Measurements from ENCODE around the gene OR2T3. TPM values are rescaled to one million over a fixed set of nuclear protein-coding genes. Genes with fewer than 3 reads are reported as not detected.
"Not testable (repeated sequence)": the region's sequence is repeated elsewhere in the genome, so short reads cannot be mapped to it uniquely, and the experiment has no call there.

OR2T3 gene
- total RNA-seq, 4 donors from 2014 or later = not detected

DNA sequence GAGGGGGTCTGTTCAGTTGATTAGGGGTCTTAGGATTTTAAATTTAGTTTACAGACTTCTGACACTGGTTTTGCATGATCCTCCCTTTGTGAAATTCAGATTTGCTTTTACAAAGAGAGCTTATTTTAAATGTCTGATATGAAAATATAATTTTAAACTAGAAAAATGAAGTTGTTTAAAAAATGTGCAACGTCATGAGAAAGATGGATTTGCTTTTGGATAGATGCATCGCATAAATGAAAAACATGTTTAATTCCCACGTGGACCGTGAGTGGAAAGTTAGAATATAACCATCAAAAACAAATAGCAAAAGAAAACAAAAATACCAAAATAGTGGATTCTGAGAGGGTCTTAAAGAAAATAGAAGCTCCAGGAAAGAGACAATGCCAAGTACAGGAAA, 2.0 kb upstream of the OR2T3 start:
- no peak for DNase-seq
- WGBS, 2 donors (ENCODE audit: low coverage in 1 of 2) = 82 to 88% methylated on average over 4 of the region's 4 CpGs
- Histone ChIP-seq H3K4me3 (no peak overlapping the region), H3K36me3 (no peaks in the 10 kb centered on the region), H3K27me3 (no peaks in the 10 kb centered on the region), H3K4me1 (no peaks in the 10 kb centered on the region), H3K27ac (no peak overlapping the region), H3K9me3 (no peaks in the 10 kb centered on the region)
- TF ChIP-seq POLR2A (IDR thresholded peaks at IDR 0.05) (no peak), POLR2AphosphoS5 (IDR thresholded peaks at IDR 0.05) (no peak), CTCF (IDR thresholded peaks at IDR 0.05) (no peak), EP300 (IDR thresholded peaks at IDR 0.05; ENCODE audit: low read depth) (no peak)
- intact Hi-C loops (cut with DNase I; ENCODE audit: low total_unique reads) = no loop called here
- in situ Hi-C loops (cut with MboI; ENCODE audit: low pct_ligation_motif_present in 1 of 4, low pct_unique_long_range_greater_than_20kb in 1 of 4, low sequenced_read_pairs in 3 of 4) = no loop called here

GRCh38 chr1:248472111-248472510, 1.0 kb upstream of the OR2T3 start:
- H3K36me3 ChIP-seq; H3K4me1 ChIP-seq; intact Hi-C loops (cut with DNase I; ENCODE audit: low total_unique reads); H3K4me3 ChIP-seq; H3K27me3 ChIP-seq; DNase-seq; H3K27ac ChIP-seq; H3K9me3 ChIP-seq; in situ Hi-C loops (cut with MboI; ENCODE audit: low pct_ligation_motif_present in 1 of 4, low pct_unique_long_range_greater_than_20kb in 1 of 4, low sequenced_read_pairs in 3 of 4): not testable (repeated sequence)
- WGBS, 2 donors (ENCODE audit: low coverage in 1 of 2) = 55 to 58% methylated on average over 2 of the region's 2 CpGs

DNA sequence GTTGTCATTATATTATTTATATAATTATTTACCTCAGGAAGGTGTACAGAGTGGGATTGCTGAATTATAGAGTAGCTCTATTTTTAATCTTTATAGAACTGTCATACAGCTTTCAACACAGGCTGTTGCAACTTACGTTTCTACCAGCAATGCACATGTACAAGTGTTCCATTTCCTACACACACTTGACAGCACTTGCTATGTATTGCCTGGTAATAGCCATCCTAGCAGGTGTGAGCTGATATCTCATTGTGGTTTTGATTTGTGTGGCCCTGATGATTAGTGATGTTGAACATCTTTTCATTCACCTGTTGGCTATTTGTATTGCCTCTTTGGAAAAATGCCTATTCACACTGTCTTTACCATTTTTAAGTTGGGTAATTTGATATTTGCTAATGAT, 2.5 kb downstream of the OR2T3 start:
- in situ Hi-C loops (cut with MboI; ENCODE audit: low pct_ligation_motif_present in 1 of 4, low pct_unique_long_range_greater_than_20kb in 1 of 4, low sequenced_read_pairs in 3 of 4); H3K4me3 ChIP-seq; H3K27ac ChIP-seq; intact Hi-C loops (cut with DNase I; ENCODE audit: low total_unique reads); H3K9me3 ChIP-seq; H3K27me3 ChIP-seq; DNase-seq; H3K4me1 ChIP-seq; H3K36me3 ChIP-seq: not testable (repeated sequence)
- WGBS, 2 donors (ENCODE audit: low coverage in 1 of 2) = no CpG with 5 or more reads among the region's 1 CpG

DNA sequence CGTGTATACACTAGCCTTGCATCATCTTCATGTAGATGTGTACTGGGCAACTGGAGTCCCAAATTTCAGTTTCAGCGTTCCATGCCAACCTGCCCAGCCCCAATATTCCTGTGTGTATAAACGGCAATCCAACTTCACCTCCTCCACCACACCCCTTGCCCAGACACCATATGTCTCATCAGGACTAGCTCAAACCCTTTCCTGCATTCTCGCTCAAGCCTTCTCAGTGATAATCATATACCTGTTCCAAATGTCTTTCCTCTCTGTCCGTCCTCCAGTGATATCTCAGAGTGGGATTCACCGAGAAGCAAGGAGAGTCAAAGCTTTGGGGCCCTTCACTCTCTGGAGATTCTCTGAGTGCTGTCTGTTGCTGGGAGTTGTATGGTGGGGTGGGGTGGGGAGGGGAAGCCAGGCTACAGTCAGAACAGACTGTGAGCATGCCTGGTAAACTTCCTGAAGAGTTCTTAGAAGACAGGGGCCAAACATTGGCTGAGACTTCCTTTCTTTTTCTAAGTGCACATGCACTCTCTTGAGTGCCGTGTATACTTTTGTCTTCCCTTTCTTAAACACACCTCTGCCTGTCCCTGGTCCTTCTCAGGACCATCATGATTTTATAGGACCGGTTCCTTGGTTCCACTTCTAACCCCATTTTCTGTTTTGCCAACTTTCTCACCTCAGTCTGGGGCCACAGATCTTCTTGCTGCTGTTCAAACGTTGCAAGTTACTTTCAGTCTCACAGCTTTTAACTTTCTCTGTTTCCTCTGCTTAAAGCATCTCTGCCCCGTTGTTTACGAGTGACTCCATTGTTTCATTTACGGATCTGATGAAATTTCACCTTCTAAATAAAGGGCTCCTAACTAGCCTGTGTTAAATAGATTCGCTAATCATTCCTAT, 8.8 kb downstream of the OR2T3 start:
- H3K27ac ChIP-seq; H3K9me3 ChIP-seq; H3K27me3 ChIP-seq; H3K4me1 ChIP-seq; DNase-seq; H3K4me3 ChIP-seq; intact Hi-C loops (cut with DNase I; ENCODE audit: low total_unique reads); in situ Hi-C loops (cut with MboI; ENCODE audit: low pct_ligation_motif_present in 1 of 4, low pct_unique_long_range_greater_than_20kb in 1 of 4, low sequenced_read_pairs in 3 of 4); H3K36me3 ChIP-seq: not testable (repeated sequence)
- 36 to 67% methylated on average over 5 to 13 of the region's 13 CpGs for WGBS, 2 donors (ENCODE audit: low coverage in 1 of 2)

DNA sequence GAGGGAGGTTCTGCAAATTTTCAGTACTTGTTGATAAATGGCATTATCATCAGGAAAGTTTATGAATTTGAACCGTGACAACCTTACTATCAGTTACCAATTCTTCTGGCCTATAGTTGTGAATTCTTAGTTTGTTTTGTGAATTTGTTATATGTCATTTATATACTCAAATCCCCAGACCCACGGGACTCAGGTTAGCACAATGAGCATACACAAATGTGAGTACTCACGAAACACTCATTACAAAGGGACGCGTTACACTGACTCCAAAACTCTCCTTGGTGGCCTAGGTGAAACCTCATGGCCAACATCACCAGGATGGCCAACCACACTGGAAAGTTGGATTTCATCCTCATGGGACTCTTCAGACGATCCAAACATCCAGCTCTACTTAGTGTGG, 15.1 kb downstream of the OR2T3 start, which contains the start of gene OR2T5:
TSS of gene OR2T5 (plus strand) at position 301 of the 400 bp plus-strand sequence. CDS start at position 301, 0 bp downstream.
- DNase-seq; in situ Hi-C loops (cut with MboI; ENCODE audit: low pct_ligation_motif_present in 1 of 4, low pct_unique_long_range_greater_than_20kb in 1 of 4, low sequenced_read_pairs in 3 of 4); intact Hi-C loops (cut with DNase I; ENCODE audit: low total_unique reads); H3K36me3 ChIP-seq; H3K27me3 ChIP-seq; H3K27ac ChIP-seq; H3K4me3 ChIP-seq; H3K4me1 ChIP-seq; H3K9me3 ChIP-seq: not testable (repeated sequence)
- WGBS, 2 donors (ENCODE audit: low coverage in 1 of 2) = 95% methylated on average over 4 of the region's 6 CpGs; no CpG with 5 or more reads in 1 of the 2 donors

GRCh38 chr1:248496661-248497060, 23.5 kb downstream of the OR2T3 start:
- H3K36me3 ChIP-seq; H3K27ac ChIP-seq; DNase-seq; H3K4me3 ChIP-seq; H3K4me1 ChIP-seq; in situ Hi-C loops (cut with MboI; ENCODE audit: low pct_ligation_motif_present in 1 of 4, low pct_unique_long_range_greater_than_20kb in 1 of 4, low sequenced_read_pairs in 3 of 4); intact Hi-C loops (cut with DNase I; ENCODE audit: low total_unique reads); H3K27me3 ChIP-seq; H3K9me3 ChIP-seq: not testable (repeated sequence)
- no CpG with 5 or more reads among the region's 5 CpGs for WGBS, 2 donors (ENCODE audit: low coverage in 1 of 2)

DNA sequence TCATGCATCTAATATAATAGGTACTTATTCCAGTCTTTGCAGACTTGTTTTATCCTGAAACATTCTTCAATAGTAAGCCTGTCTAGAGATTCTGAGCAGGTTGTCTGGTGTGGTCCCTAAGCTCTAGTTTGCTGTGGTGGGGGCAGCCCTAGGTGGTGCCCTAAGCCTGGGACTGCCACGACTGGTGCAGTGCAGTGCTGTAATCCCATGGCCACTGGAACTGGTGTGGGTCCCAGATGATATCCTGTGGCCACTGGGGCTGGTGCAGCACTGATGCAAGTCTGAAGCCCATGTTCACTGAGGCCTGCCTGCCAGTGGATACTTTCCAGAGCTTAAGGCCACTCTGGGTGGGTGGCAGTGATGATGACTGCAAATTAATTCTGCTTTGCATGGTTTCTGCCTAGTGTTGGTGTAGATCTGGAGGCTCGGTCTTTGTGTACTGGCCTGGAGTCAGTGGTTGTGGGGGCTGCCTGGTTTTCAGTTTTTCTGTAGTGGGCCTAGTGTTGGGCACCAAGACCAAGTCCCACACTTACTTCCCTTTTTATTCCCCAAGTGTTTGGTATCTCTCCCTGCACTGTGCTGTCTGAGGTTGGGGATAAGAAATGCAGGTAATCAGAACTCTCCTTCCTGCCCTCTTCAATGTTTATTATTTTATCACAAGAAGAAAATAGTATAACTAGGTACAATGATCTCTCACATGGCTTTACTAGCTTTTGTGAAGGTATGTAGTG, 27.3 kb downstream of the OR2T3 start:
- H3K4me1 ChIP-seq; DNase-seq; H3K4me3 ChIP-seq; H3K27ac ChIP-seq; intact Hi-C loops (cut with DNase I; ENCODE audit: low total_unique reads); H3K27me3 ChIP-seq; H3K9me3 ChIP-seq; H3K36me3 ChIP-seq; in situ Hi-C loops (cut with MboI; ENCODE audit: low pct_ligation_motif_present in 1 of 4, low pct_unique_long_range_greater_than_20kb in 1 of 4, low sequenced_read_pairs in 3 of 4): not testable (repeated sequence)
- WGBS, 2 donors (ENCODE audit: low coverage in 1 of 2) = 78% methylated on average over 1 of the region's 2 CpGs; no CpG with 5 or more reads in 1 of the 2 donors

DNA sequence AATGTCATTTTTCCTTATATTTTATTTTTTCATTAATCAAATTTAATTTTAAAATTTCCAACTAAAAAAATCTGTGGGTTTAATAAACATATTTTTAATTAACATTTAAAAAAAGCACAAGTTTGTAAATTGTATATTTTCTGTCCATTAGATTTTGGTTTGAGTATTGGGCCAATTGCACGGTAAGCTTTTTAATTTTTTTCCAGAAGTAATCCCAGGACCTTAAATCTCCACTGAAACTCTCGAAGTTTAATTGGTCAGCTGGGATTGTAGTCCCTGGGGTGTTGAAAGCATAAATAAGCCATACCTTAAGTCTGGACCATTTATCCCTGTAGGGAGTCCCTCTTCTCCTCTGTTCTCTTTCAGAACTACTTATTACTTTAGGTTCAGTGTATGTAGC, 34.6 kb downstream of the OR2T3 start, which contains the start of gene OR2G6:
TSS of gene OR2G6 (plus strand) at position 301 of the 400 bp plus-strand sequence. CDS start 13,574 bp downstream, outside the sequence.
- H3K36me3 ChIP-seq; H3K27me3 ChIP-seq; H3K4me1 ChIP-seq; in situ Hi-C loops (cut with MboI; ENCODE audit: low pct_ligation_motif_present in 1 of 4, low pct_unique_long_range_greater_than_20kb in 1 of 4, low sequenced_read_pairs in 3 of 4); H3K9me3 ChIP-seq; intact Hi-C loops (cut with DNase I; ENCODE audit: low total_unique reads); H3K4me3 ChIP-seq; H3K27ac ChIP-seq; DNase-seq: not testable (repeated sequence)
- WGBS, 2 donors (ENCODE audit: low coverage in 1 of 2) = no CpG with 5 or more reads among the region's 2 CpGs

GRCh38 chr1:248510217-248510616, 37.1 kb downstream of the OR2T3 start:
- H3K36me3 ChIP-seq; DNase-seq; H3K4me3 ChIP-seq; H3K4me1 ChIP-seq; H3K9me3 ChIP-seq; intact Hi-C loops (cut with DNase I; ENCODE audit: low total_unique reads); in situ Hi-C loops (cut with MboI; ENCODE audit: low pct_ligation_motif_present in 1 of 4, low pct_unique_long_range_greater_than_20kb in 1 of 4, low sequenced_read_pairs in 3 of 4); H3K27me3 ChIP-seq; H3K27ac ChIP-seq: not testable (repeated sequence)

All from transverse colon (tissue), 4 donors.